Stimulated activated CD8-positive, alpha-beta memory T cell treated with anti-CD3 and anti-CD28 coated beads, Interleukin-15, amount 100 ng/mL, for 24 hours (primary cell): Measurements from ENCODE around the gene NFS1.

ENCODE experiments used
- DNase-seq: peaks from one replicate; pipeline ENCODE4 v3.0.0-alpha.2; 2020; ENCODE audit warnings: low read depth

Gene NFS1

GRCh38 chr20:35673884-35674283 lies 25.3 kb downstream of the NFS1 start:
- DNase-seq, result no peak

GRCh38 chr20:35669681-35670080 lies 29.5 kb downstream of the NFS1 start:
- no peak for DNase-seq

GRCh38 chr20:35669221-35669620 lies 29.9 kb downstream of the NFS1 start:
- DNase-seq, result no peak

- DNase-seq, result no peak
These were observed 33.2 kb downstream of the NFS1 start for GRCh38 chr20:35665949-35666288.

GRCh38 chr20:35664466-35665206 lies 34.5 kb downstream of the NFS1 start, which contains the start of the genes CPNE1 and RBM12:
Gene CPNE1 (minus strand): TSS chr20:35664900. CDS start chr20:35632923, 31,977 bp downstream.
Gene RBM12 (minus strand): TSS chr20:35664900. CDS start chr20:35655322, 9,578 bp downstream.
- peak; percentile 83 for DNase-seq

- DNase-seq, result peak; percentile 18
These were observed 35.4 kb downstream of the NFS1 start for GRCh38 chr20:35663516-35664465.

GRCh38 chr20:35662551-35662950 lies 36.6 kb downstream of the NFS1 start:
- DNase-seq, result no peak

- no peak for DNase-seq
These were observed 37.2 kb downstream of the NFS1 start for GRCh38 chr20:35661908-35662307.

- no peak for DNase-seq
These were observed 38.1 kb downstream of the NFS1 start for GRCh38 chr20:35661053-35661452.

GRCh38 chr20:35660122-35660937 lies 38.8 kb downstream of the NFS1 start:
- no peak for DNase-seq

GRCh38 chr20:35657271-35657670 lies 41.9 kb downstream of the NFS1 start:
- DNase-seq, result no peak

GRCh38 chr20:35654415-35654814 lies 44.7 kb downstream of the NFS1 start:
- no peak for DNase-seq

GRCh38 chr20:35653893-35654292 lies 45.3 kb downstream of the NFS1 start:
- no peak for DNase-seq

GRCh38 chr20:35653430-35653734 lies 45.8 kb downstream of the NFS1 start:
- no peak for DNase-seq

GRCh38 chr20:35652641-35653429 lies 46.3 kb downstream of the NFS1 start:
- DNase-seq, result no peak

- no peak for DNase-seq
These were observed 47.2 kb downstream of the NFS1 start for GRCh38 chr20:35651958-35652357.

- DNase-seq, result no peak
These were observed 48.5 kb downstream of the NFS1 start for GRCh38 chr20:35650632-35651031.

GRCh38 chr20:35648836-35649235 lies 50.3 kb downstream of the NFS1 start:
- no peak for DNase-seq

GRCh38 chr20:35644806-35645205 lies 54.3 kb downstream of the NFS1 start:
- no peak for DNase-seq

GRCh38 chr20:35643045-35643444 lies 56.1 kb downstream of the NFS1 start:
- no peak for DNase-seq

GRCh38 chr20:35641743-35642142 lies 57.4 kb downstream of the NFS1 start:
- no peak for DNase-seq

- DNase-seq, result no peak
These were observed 58.4 kb downstream of the NFS1 start for GRCh38 chr20:35640724-35641123.
